Thoracic aorta (tissue), 2 donors: ENCODE measurements around the gene CELA2A. TPM values are rescaled to one million over a fixed set of nuclear protein-coding genes. Genes with fewer than 3 reads are reported as not detected.

Experiments used
- ATAC-seq: fragments of 150-250 bp; one replicate; pipeline ENCODE4 v1.8.0; 2017; ENCODE audit warnings: low read depth; ENCODE audit not compliant: insufficient number of reproducible peaks, low FRiP score
- DNase-seq: peaks from one replicate; pipeline ENCODE4 v3.0.0-alpha.2; 2020; ENCODE audit warnings: low spot score
- H3K27ac ChIP-seq, 2 donors: fragments of 200-600 bp; sonication (generic); 1 replicate in 1 of 2; 2 replicates in 1 of 2; pipeline ENCODE4 v1.5.1; 2016; ENCODE audit warnings: mild to moderate bottlenecking in 2 of 2, moderate library complexity in 2 of 2
- H3K27me3 ChIP-seq: fragments of 200-600 bp; sonication (generic); replicated peaks from 2 replicates; pipeline ENCODE4 v1.6.0; 2016; ENCODE audit warnings: mild to moderate bottlenecking; ENCODE audit not compliant: insufficient read depth
- H3K36me3 ChIP-seq: fragments of 200-600 bp; sonication (generic); one replicate; pipeline ENCODE4 v1.5.1; 2016
- H3K4me1 ChIP-seq, 2 donors: fragments of 200-600 bp; sonication (generic); 1 replicate in 1 of 2; 2 replicates in 1 of 2; pipeline versions ENCODE4 v1.5.1 to v1.6.0; 2016; ENCODE audit warnings: low read depth in 2 of 2, mild to moderate bottlenecking in 1 of 2; ENCODE audit not compliant: control insufficient read depth in 1 of 2
- H3K4me3 ChIP-seq: fragments of 200-600 bp; sonication (generic); 2 replicates; pipeline ENCODE4 v1.5.1; 2016; ENCODE audit warnings: mild to moderate bottlenecking
- H3K9me3 ChIP-seq: fragments of 200-600 bp; sonication (generic); 2 replicates; pipeline ENCODE4 v1.5.1; 2016
- CTCF ChIP-seq: fragments of 200-600 bp; sonication (generic); IDR thresholded peaks from one replicate; pipeline ENCODE4 v1.5.1; 2019; ENCODE audit warnings: antibody characterized with exemption
- total RNA-seq, 2 donors: library from RNA; depleted of rRNA; stranded (reverse); fragments of >200 nt; gene quantifications; one replicate each; pipeline versions ENCODE4 v1.1.0 to v1.2.3, GENCODE V29; 2016

Gene CELA2A
- total RNA-seq, 2 donors from 2014 or later: not detected

GRCh38 chr1:15442119-15442518, 14.4 kb upstream of the CELA2A start:
- ATAC-seq: no peak

GRCh38 chr1:15442759-15443158, 13.8 kb upstream of the CELA2A start:
- DNase-seq (no peak), ATAC-seq (no peak)
- no peak for TF ChIP-seq CTCF
- Histone ChIP-seq H3K27ac (no peak overlapping the region), H3K9me3 (no peaks in the 10 kb centered on the region), H3K4me1 (no peaks in the 10 kb centered on the region), H3K4me3 (no peak overlapping the region), H3K27me3 (no peaks in the 10 kb centered on the region), H3K36me3 (no peaks in the 10 kb centered on the region)

More at GRCh38 chr1:15442119-15442518, 14.4 kb upstream of the CELA2A start:
- Histone ChIP-seq H3K27ac (no peak overlapping the region), H3K9me3 (no peaks in the 10 kb centered on the region), H3K4me1 (no peaks in the 10 kb centered on the region), H3K27me3 (no peaks in the 10 kb centered on the region), H3K4me3 (no peak overlapping the region), H3K36me3 (no peaks in the 10 kb centered on the region)
- no peak for TF ChIP-seq CTCF
- DNase-seq: no peak

- Histone ChIP-seq H3K9me3 (no peaks in the 10 kb centered on the region), H3K36me3 (no peaks in the 10 kb centered on the region), H3K27me3 (no peaks in the 10 kb centered on the region), H3K4me1 (no peaks in the 10 kb centered on the region), H3K4me3 (no peak overlapping the region), H3K27ac (no peak overlapping the region)
- ATAC-seq (no peak), DNase-seq (no peak)
- TF ChIP-seq CTCF: no peak
These were observed 13.3 kb upstream of the CELA2A start for GRCh38 chr1:15443281-15443680.

GRCh38 chr1:15444468-15445389, 11.8 kb upstream of the CELA2A start:
- no peak for ATAC-seq
- Histone ChIP-seq H3K4me1 (no peaks in the 10 kb centered on the region), H3K27me3 (no peaks in the 10 kb centered on the region), H3K4me3 (no peak overlapping the region), H3K36me3 (no peaks in the 10 kb centered on the region), H3K9me3 (no peaks in the 10 kb centered on the region), H3K27ac (no peak overlapping the region)
- no peak for DNase-seq
- no peak for TF ChIP-seq CTCF

- H3K27ac ChIP-seq: no peak overlapping the region
These were observed 11.0 kb upstream of the CELA2A start for GRCh38 chr1:15445390-15446122.

More at GRCh38 chr1:15445390-15446122, 11.0 kb upstream of the CELA2A start:
- Histone ChIP-seq H3K4me3 (no peak overlapping the region), H3K9me3 (no peaks in the 10 kb centered on the region), H3K36me3 (no peaks in the 10 kb centered on the region), H3K4me1 (no peaks in the 10 kb centered on the region), H3K27me3 (no peaks in the 10 kb centered on the region)
- TF ChIP-seq CTCF: no peak
- DNase-seq (no peak), ATAC-seq (no peak)
